T-helper 17 cell (primary cell): ENCODE data around the gene TMEM176B. TPM values are rescaled to one million over a fixed set of nuclear protein-coding genes. Genes with fewer than 3 reads are reported as not detected.
A peak's percentile ranks its signal among the peaks of the same experiment; 100 is the strongest.

ENCODE experiments used
- ATAC-seq: fragments of 150-1000 bp; cut with Tn5 transposase; 2 replicates; pipeline ENCODE4 v1.10.0; 2021; ENCODE audit warnings: mild to moderate bottlenecking, moderate library complexity
- DNase-seq, 3 donors: peaks; one replicate each; pipeline versions ENCODE4 v3.0.0 to v3.0.0-alpha.2; 2020 to 2021
- H3K9me3 ChIP-seq: one replicate; pipeline ENCODE4 v1.7.0; 2013; ENCODE audit warnings: low read length, mild to moderate bottlenecking; ENCODE audit not compliant: control insufficient read depth, poor library complexity, severe bottlenecking
- H3K27ac Mint-ChIP-seq: one replicate; pipeline ENCODE4 v1.8.0; 2022; ENCODE audit warnings: mild to moderate bottlenecking, moderate library complexity, mixed read lengths
- H3K27me3 Mint-ChIP-seq: one replicate; pipeline ENCODE4 v1.8.0; 2022; ENCODE audit warnings: mixed read lengths
- H3K36me3 Mint-ChIP-seq: one replicate; pipeline ENCODE4 v1.8.0; 2022; ENCODE audit warnings: low read depth, mixed read lengths
- H3K4me1 Mint-ChIP-seq: one replicate; pipeline ENCODE4 v1.8.0; 2022; ENCODE audit warnings: mild to moderate bottlenecking, mixed read lengths
- H3K4me3 Mint-ChIP-seq: one replicate; pipeline ENCODE4 v1.8.0; 2022; ENCODE audit warnings: mild to moderate bottlenecking, moderate library complexity, mixed read lengths
- total RNA-seq, 4 donors: library from RNA in 2 of 4; stranded (reverse) in 2 of 4; gene quantifications; one replicate each; pipeline ENCODE4 v1.2.3 and lab custom pipeline; 2022 to 2026

Gene TMEM176B
- not detected for total RNA-seq
- 0 reads per million in 2 donors for total RNA-seq (lab: John Stamatoyannopoulos, UW)

GRCh38 chr7:150799741-150800580 is at the start of gene TMEM176B:
Gene TMEM176B, minus strand, starts transcription at chr7:150800364. Its CDS starts 3,795 bp downstream, at chr7:150796569.
- peaks cover 10% of the 10 kb centered on the region for H3K4me1 Mint-ChIP-seq
- no peaks in the 10 kb centered on the region for H3K9me3 ChIP-seq
- H3K27me3 Mint-ChIP-seq = peaks cover 45% of the 10 kb centered on the region
- no peak for DNase-seq
- H3K4me3 Mint-ChIP-seq = peak within 1 kb of the TSS; percentile 79
- H3K36me3 Mint-ChIP-seq = peaks cover 6% of the 10 kb centered on the region
- peak; percentile 36 for ATAC-seq
- H3K27ac Mint-ChIP-seq = peak within 1 kb of the TSS; percentile 16

- H3K4me3 Mint-ChIP-seq = no peak overlapping the region
- peaks cover 13% of the 10 kb centered on the region for H3K36me3 Mint-ChIP-seq
- no peak overlapping the region for H3K27ac Mint-ChIP-seq
- peaks cover 51% of the 10 kb centered on the region for H3K27me3 Mint-ChIP-seq
- no peak for ATAC-seq
- no peak for DNase-seq
- H3K9me3 ChIP-seq = no peaks in the 10 kb centered on the region
- H3K4me1 Mint-ChIP-seq = peaks cover 11% of the 10 kb centered on the region
These were observed 49.1 kb upstream of the TMEM176B start for GRCh38 chr7:150849204-150849775.

GRCh38 chr7:150848561-150849115 is 48.5 kb upstream of the TMEM176B start:
- H3K27ac Mint-ChIP-seq = no peak overlapping the region
- ATAC-seq = no peak
- H3K36me3 Mint-ChIP-seq = peaks cover 13% of the 10 kb centered on the region
- H3K9me3 ChIP-seq = no peaks in the 10 kb centered on the region
- DNase-seq = no peak
- peaks cover 47% of the 10 kb centered on the region for H3K27me3 Mint-ChIP-seq
- H3K4me3 Mint-ChIP-seq = no peak overlapping the region
- H3K4me1 Mint-ChIP-seq = peaks cover 12% of the 10 kb centered on the region

GRCh38 chr7:150848111-150848510 is 47.9 kb upstream of the TMEM176B start:
- H3K9me3 ChIP-seq = no peaks in the 10 kb centered on the region
- Mint-ChIP-seq H3K27ac (no peak overlapping the region), H3K36me3 (peaks cover 13% of the 10 kb centered on the region), H3K4me1 (peaks cover 12% of the 10 kb centered on the region), H3K27me3 (peaks cover 46% of the 10 kb centered on the region), H3K4me3 (no peak overlapping the region)
- ATAC-seq (no peak), DNase-seq (no peak)

GRCh38 chr7:150847536-150847935 is 47.4 kb upstream of the TMEM176B start:
- Mint-ChIP-seq H3K4me1 (peaks cover 11% of the 10 kb centered on the region), H3K27me3 (peaks cover 45% of the 10 kb centered on the region), H3K36me3 (peaks cover 9% of the 10 kb centered on the region), H3K27ac (no peak overlapping the region), H3K4me3 (no peak overlapping the region)
- ATAC-seq = no peak
- no peaks in the 10 kb centered on the region for H3K9me3 ChIP-seq
- DNase-seq = no peak

DNA sequence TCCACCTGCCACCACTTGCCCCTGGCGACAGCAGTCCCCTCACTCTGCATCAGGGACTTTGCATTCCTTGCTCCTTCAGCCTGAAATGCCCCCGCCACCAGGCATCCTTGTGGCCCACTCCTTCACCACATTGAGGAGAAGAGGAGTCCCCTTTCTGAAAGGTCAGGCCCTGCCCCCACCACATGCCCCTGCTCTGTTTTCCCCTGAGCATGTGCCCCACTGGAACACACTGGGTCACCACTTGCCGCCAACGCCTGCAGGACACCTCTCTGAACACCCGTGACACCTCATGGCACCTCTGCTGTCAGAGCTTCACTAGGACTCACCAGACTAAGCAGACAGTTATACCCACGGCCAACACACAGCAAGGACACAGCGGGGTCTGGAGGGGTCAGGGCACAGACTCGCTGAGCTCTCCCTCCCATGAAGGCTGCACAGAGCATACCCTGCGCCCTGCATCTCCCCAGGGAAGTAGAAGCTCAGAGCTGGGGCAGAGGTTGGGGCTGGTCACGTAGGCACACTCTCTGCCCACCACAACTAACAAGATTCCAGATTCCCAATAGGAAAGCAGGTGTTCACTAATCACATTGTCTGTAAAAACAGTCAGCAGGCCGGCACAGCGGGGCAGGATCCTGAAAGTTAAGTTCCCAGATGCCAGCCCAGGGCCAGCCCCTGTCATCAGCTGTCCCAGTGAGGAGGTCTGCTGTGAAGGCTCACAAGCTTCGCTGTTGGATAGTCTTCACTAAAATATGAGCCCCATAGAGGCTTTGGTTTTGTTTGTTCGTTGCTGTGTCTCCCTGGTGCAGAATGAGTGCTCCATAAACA is 46.3 kb upstream of the TMEM176B start:
- H3K4me3 Mint-ChIP-seq = no peak overlapping the region
- ATAC-seq = no peak
- no peak overlapping the region for H3K27ac Mint-ChIP-seq
- H3K27me3 Mint-ChIP-seq = peaks cover 35% of the 10 kb centered on the region
- H3K9me3 ChIP-seq = no peaks in the 10 kb centered on the region
- no peak for DNase-seq
- H3K36me3 Mint-ChIP-seq = peaks cover 7% of the 10 kb centered on the region
- H3K4me1 Mint-ChIP-seq = peaks cover 4% of the 10 kb centered on the region

DNA sequence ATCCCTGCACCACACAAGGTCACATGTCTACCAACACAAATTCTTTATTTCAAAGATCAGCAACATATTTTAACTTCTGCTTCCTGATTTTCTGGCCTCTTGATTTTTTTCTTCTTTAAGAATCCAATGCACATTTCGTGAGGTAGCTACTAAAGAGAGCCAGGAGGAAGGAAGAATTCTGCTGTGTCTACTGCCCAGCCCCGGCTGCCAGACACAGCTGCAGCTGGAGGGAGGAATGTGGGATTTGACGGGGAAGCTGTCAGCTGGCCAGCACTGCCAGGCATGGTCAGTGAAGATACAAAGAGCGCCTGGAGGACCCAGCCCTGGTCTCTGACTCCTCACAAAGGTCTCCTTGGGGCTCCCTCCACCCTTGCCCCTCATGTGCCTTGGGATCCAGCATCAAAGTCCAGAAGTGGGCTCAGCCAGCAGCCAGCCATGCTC is 45.3 kb upstream of the TMEM176B start:
- ATAC-seq (no peak), DNase-seq (no peak)
- Mint-ChIP-seq H3K4me1 (peaks cover 4% of the 10 kb centered on the region), H3K36me3 (peaks cover 4% of the 10 kb centered on the region), H3K27me3 (peaks cover 24% of the 10 kb centered on the region), H3K27ac (no peak overlapping the region), H3K4me3 (no peak overlapping the region)
- no peaks in the 10 kb centered on the region for H3K9me3 ChIP-seq

- Mint-ChIP-seq H3K27ac (no peak overlapping the region), H3K4me3 (no peak overlapping the region), H3K4me1 (peaks cover 4% of the 10 kb centered on the region), H3K27me3 (peaks cover 24% of the 10 kb centered on the region), H3K36me3 (no peaks in the 10 kb centered on the region)
- ATAC-seq (no peak), DNase-seq (no peak)
- H3K9me3 ChIP-seq = no peaks in the 10 kb centered on the region
These were observed 42.6 kb upstream of the TMEM176B start for GRCh38 chr7:150842716-150843115.

GRCh38 chr7:150842018-150842417 is 41.9 kb upstream of the TMEM176B start:
- Mint-ChIP-seq H3K27me3 (peaks cover 24% of the 10 kb centered on the region), H3K4me3 (no peak overlapping the region)

DNA sequence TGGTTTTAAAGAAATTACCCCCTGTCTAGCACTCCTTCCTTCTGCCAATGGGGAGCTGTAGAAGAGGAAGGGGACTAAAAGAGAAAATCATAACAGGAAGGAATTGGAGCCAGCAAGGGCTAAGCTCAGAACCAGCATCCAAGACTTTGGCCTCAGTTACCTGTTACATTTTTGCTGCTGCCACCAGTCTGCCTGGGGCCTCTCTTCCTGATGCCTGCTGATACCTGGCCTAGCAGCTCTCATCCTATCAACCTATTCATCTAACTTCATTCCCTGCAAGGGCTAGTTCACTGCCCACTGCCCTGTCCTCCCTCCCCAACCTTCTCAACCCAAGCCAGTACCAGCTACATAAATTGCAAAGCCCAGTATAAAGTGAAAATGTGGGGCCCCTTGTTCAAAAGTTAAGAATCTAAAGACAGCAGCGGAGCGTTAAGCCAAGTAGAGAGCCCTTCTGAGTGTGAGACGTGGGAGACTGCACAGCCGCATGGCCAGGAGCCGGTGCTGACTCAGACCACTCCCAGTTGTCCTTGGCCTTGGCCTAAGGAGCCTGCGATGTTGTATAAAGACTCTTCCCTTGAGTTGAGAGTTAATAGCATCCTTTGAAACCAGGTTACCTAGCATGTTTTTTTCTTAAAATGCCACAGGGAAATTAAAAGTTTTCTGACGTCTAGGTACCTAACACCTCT is 38.9 kb upstream of the TMEM176B start:
- no peaks in the 10 kb centered on the region for H3K36me3 Mint-ChIP-seq
- H3K27me3 Mint-ChIP-seq = peaks cover 27% of the 10 kb centered on the region
- no peak overlapping the region for H3K27ac Mint-ChIP-seq
- no peaks in the 10 kb centered on the region for H3K9me3 ChIP-seq
- no peak for DNase-seq
- H3K4me1 Mint-ChIP-seq = no peaks in the 10 kb centered on the region
- H3K4me3 Mint-ChIP-seq = no peak overlapping the region
- no peak for ATAC-seq

More at GRCh38 chr7:150842018-150842417, 41.9 kb upstream of the TMEM176B start:
- no peaks in the 10 kb centered on the region for H3K9me3 ChIP-seq
- no peak for DNase-seq
- ATAC-seq = no peak
- Mint-ChIP-seq H3K4me1 (peaks cover 4% of the 10 kb centered on the region), H3K27ac (no peak overlapping the region), H3K36me3 (no peaks in the 10 kb centered on the region)

DNA sequence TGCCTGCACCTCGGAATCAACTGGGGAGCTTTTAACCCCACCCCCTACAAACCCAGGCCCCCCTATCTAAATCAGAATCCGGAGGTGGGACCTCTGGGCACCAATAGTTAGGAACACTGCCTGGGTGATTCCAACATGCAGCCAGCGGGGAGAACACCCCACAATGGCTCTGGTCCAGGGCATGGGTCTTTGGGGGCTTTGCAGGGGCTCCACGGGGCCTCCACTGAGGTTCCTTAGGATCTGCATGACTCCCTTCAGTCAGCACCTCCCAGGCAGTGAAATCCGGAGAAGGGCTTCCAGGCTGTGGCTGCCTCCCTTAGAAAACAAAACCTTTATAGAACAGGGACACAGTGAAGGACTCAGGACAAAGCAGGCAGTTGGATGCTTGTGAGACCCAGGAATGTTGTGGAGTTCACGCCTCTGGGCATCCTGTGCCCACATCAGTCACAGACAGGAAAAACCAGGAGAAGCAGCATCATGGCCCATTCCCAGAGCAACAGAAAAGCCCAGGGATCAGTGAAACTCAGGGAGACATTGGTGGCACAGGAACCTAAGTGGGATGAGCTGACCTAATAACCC is 35.6 kb upstream of the TMEM176B start:
- Mint-ChIP-seq H3K36me3 (no peaks in the 10 kb centered on the region), H3K27ac (no peak overlapping the region), H3K4me3 (no peak overlapping the region), H3K4me1 (no peaks in the 10 kb centered on the region), H3K27me3 (peaks cover 41% of the 10 kb centered on the region)
- ATAC-seq = no peak
- DNase-seq = no peak
- H3K9me3 ChIP-seq = no peaks in the 10 kb centered on the region

GRCh38 chr7:150835019-150835418 is 34.9 kb upstream of the TMEM176B start:
- H3K9me3 ChIP-seq = no peaks in the 10 kb centered on the region
- ATAC-seq = no peak
- H3K27me3 Mint-ChIP-seq = peaks cover 46% of the 10 kb centered on the region
- H3K36me3 Mint-ChIP-seq = peaks cover 2% of the 10 kb centered on the region
- DNase-seq = no peak
- peaks cover 2% of the 10 kb centered on the region for H3K4me1 Mint-ChIP-seq
- no peak overlapping the region for H3K27ac Mint-ChIP-seq
- H3K4me3 Mint-ChIP-seq = no peak overlapping the region
